Measurements from ENCODE around the gene BABAM2.

- TF ChIP-seq CTCF (conservative IDR thresholded peaks at IDR 0.05 in 1 of 2, IDR thresholded peaks at IDR 0.05 in 1 of 2; ENCODE audit: extremely low read depth in 1 of 2, insufficient read depth in 1 of 2, low read depth in 1 of 2, low read length in 2 of 2) (no peak), EZH2 (IDR thresholded peaks at IDR 0.05; ENCODE audit: borderline replicate concordance, low read length) (no peak)
Observed at GRCh38 chr2:28202719-28203118, 312.2 kb downstream of the BABAM2 start.

Data from mammary epithelial cell (primary cell).